GM23338 (cell line): ENCODE results near the gene ATP7A. TPM values are rescaled to one million over a fixed set of nuclear protein-coding genes. Genes with fewer than 3 reads are reported as not detected.

Source experiments
- ATAC-seq: fragments of 200-7000 bp; cut with Tn5 transposase; 3 replicates; pipeline ENCODE4 v1.9.1; 2020
- DNase-seq: peaks from one replicate; pipeline ENCODE4 v3.0.0-alpha.2; 2015; ENCODE audit warnings: low spot score
- H2AFZ ChIP-seq: fragments of 200-600 bp; sonication (generic); 2 replicates; pipeline ENCODE4 v1.8.0; 2016; ENCODE audit warnings: antibody characterized with exemption, mild to moderate bottlenecking, moderate library complexity
- H3F3A ChIP-seq: fragments of 200-600 bp; sonication (generic); replicated peaks from 2 replicates; pipeline ENCODE4 v1.8.0; 2017; ENCODE audit warnings: antibody characterized with exemption, mixed run types, low read depth
- H3K27ac ChIP-seq: fragments of 200-600 bp; sonication (generic); 2 replicates; pipeline ENCODE4 v1.6.1; 2016; ENCODE audit warnings: low read depth
- H3K27me3 ChIP-seq: fragments of 200-600 bp; sonication (generic); 2 replicates; pipeline ENCODE4 v1.8.0; 2016; ENCODE audit warnings: mild to moderate bottlenecking, mixed run types, moderate library complexity; ENCODE audit not compliant: insufficient read depth
- H3K36me3 ChIP-seq: fragments of 200-600 bp; sonication (generic); 2 replicates; pipeline ENCODE4 v1.8.0; 2016; ENCODE audit warnings: mild to moderate bottlenecking; ENCODE audit not compliant: insufficient read depth
- H3K4me1 ChIP-seq: fragments of 200-600 bp; sonication (generic); 2 replicates; pipeline ENCODE4 v1.8.0; 2016; ENCODE audit warnings: mild to moderate bottlenecking, moderate library complexity; ENCODE audit not compliant: insufficient read depth
- H3K4me2 ChIP-seq: fragments of 200-600 bp; sonication (generic); 2 replicates; pipeline ENCODE4 v1.7.1; 2017; ENCODE audit warnings: mixed run types
- H3K4me3 ChIP-seq: fragments of 200-600 bp; sonication (generic); 2 replicates; pipeline ENCODE4 v1.6.1; 2016; ENCODE audit warnings: mixed run types
- H3K79me2 ChIP-seq: fragments of 200-600 bp; sonication (generic); replicated peaks from 2 replicates; pipeline ENCODE4 v1.8.0; 2017; ENCODE audit warnings: mild to moderate bottlenecking; ENCODE audit not compliant: insufficient read depth
- H3K9me2 ChIP-seq: fragments of 200-600 bp; sonication (generic); 2 replicates; pipeline ENCODE4 v1.8.0; 2017; ENCODE audit not compliant: insufficient read depth
- H4K20me1 ChIP-seq: fragments of 200-600 bp; sonication (generic); replicated peaks from 2 replicates; pipeline ENCODE4 v1.8.0; 2017; ENCODE audit warnings: mild to moderate bottlenecking; ENCODE audit not compliant: insufficient read depth
- H3K27ac Mint-ChIP-seq: 2 replicates; pipeline ENCODE4 v1.8.0; 2020; ENCODE audit warnings: inconsistent platforms, mild to moderate bottlenecking, moderate library complexity, mixed read lengths
- H3K27me3 Mint-ChIP-seq: 3 replicates; pipeline ENCODE4 v1.8.0; 2022; ENCODE audit warnings: low read depth, mild to moderate bottlenecking, moderate library complexity, mixed read lengths, inconsistent platforms; ENCODE audit not compliant: insufficient read depth, poor library complexity
- H3K36me3 Mint-ChIP-seq: 3 replicates; pipeline ENCODE4 v1.8.0; 2021; ENCODE audit warnings: low read depth, mild to moderate bottlenecking, inconsistent platforms, moderate library complexity, mixed read lengths
- H3K4me1 Mint-ChIP-seq: 3 replicates; pipeline ENCODE4 v1.8.0; 2020; ENCODE audit warnings: mild to moderate bottlenecking, inconsistent platforms, mixed read lengths
- H3K4me3 Mint-ChIP-seq: 3 replicates; pipeline ENCODE4 v1.8.0; 2021; ENCODE audit warnings: moderate library complexity, mild to moderate bottlenecking, inconsistent platforms, mixed read lengths
- H3K9me3 Mint-ChIP-seq: 3 replicates; pipeline ENCODE4 v1.8.0; 2020; ENCODE audit warnings: moderate library complexity, mild to moderate bottlenecking, inconsistent platforms, mixed read lengths
- CREB1 ChIP-seq: fragments of 250-450 bp; sonication (Bioruptor Pico); IDR thresholded peaks from 2 replicates; pipeline ENCODE4 v1.5.0; 2020; ENCODE audit warnings: low read depth, mild to moderate bottlenecking, moderate library complexity
- CTCF ChIP-seq, 2 experiments: fragments of 200-600 bp in 1 of 2; sonication (generic) in 1 of 2; conservative IDR thresholded peaks; 2 replicates each; pipeline versions ENCODE4 v1.5.1 to v1.6.1; 2016 to 2017; ENCODE audit warnings: antibody characterized with exemption in 2 of 2, low read depth in 2 of 2, mild to moderate bottlenecking in 2 of 2, moderate library complexity in 1 of 2
- ETS1 ChIP-seq: IDR thresholded peaks from 2 replicates; pipeline ENCODE4 v1.6.1; 2016; ENCODE audit warnings: antibody characterized with exemption
- EZH2 ChIP-seq: fragments of 200-600 bp; sonication (generic); IDR thresholded peaks from one replicate; pipeline ENCODE4 v1.8.0; 2017; ENCODE audit warnings: antibody characterized with exemption, mild to moderate bottlenecking, low read depth; ENCODE audit not compliant: unreplicated experiment
- EZH2phosphoT487 ChIP-seq: fragments of 200-600 bp; sonication (generic); IDR thresholded peaks from one replicate; pipeline ENCODE4 v1.8.1; 2018; ENCODE audit warnings: antibody characterized with exemption; ENCODE audit not compliant: unreplicated experiment
- JUNB ChIP-seq: IDR thresholded peaks from one replicate; pipeline ENCODE4 v1.6.1; 2016; ENCODE audit warnings: antibody characterized with exemption; ENCODE audit not compliant: unreplicated experiment
- NANOG ChIP-seq: IDR thresholded peaks from 2 replicates; pipeline ENCODE4 v1.6.1; 2016; ENCODE audit warnings: antibody characterized with exemption, borderline replicate concordance
- POLR2AphosphoS5 ChIP-seq: IDR thresholded peaks from 2 replicates; pipeline ENCODE4 v1.6.1; 2016; ENCODE audit warnings: antibody characterized with exemption, low read depth
- REST ChIP-seq: IDR thresholded peaks from one replicate; pipeline ENCODE4 v1.6.1; 2018; ENCODE audit warnings: antibody characterized with exemption; ENCODE audit not compliant: unreplicated experiment
- STAT1 ChIP-seq: IDR thresholded peaks from one replicate; pipeline ENCODE4 v1.6.1; 2016; ENCODE audit warnings: antibody characterized with exemption; ENCODE audit not compliant: unreplicated experiment
- ZNF114 ChIP-seq: fragments of 250-450 bp; sonication (Bioruptor Pico); IDR thresholded peaks from 2 replicates; pipeline ENCODE4 v1.5.0; 2020; ENCODE audit warnings: mild to moderate bottlenecking, moderate library complexity
- ZNF331 ChIP-seq: fragments of 250-450 bp; sonication (Bioruptor Pico); IDR thresholded peaks from 2 replicates; pipeline ENCODE4 v1.5.0; 2020; ENCODE audit warnings: low read depth, mild to moderate bottlenecking, moderate library complexity
- ZNF462 ChIP-seq: fragments of 250-450 bp; sonication (Bioruptor Pico); IDR thresholded peaks from 2 replicates; pipeline ENCODE4 v1.5.0; 2020; ENCODE audit warnings: mild to moderate bottlenecking, moderate library complexity
- polyA plus RNA-seq: library from polyadenylated mRNA; unstranded; fragments of >200 nt; fragmentation: Nextera tagmentation; extraction: Ambion mirVana; gene quantifications from 2 replicates; pipeline ENCODE4 v1.2.1, GENCODE V29; 2016
- total RNA-seq: library from RNA; depleted of rRNA; stranded (reverse); fragments of >200 nt; shearing (Covaris generic); gene quantifications from 2 replicates; pipeline ENCODE4 v1.2.3, GENCODE V29; 2014

Gene ATP7A
- total and polyA plus RNA-seq, 2 experiments from 2014 or later = 2.2 to 3.1 TPM

- H3K27me3 ChIP-seq = no peaks in the 10 kb centered on the region
- no peak overlapping the region for H3K27ac Mint-ChIP-seq
- no peaks in the 10 kb centered on the region for H3K4me1 ChIP-seq
- TF ChIP-seq NANOG = no peak
- no peak for TF ChIP-seq EZH2
- TF ChIP-seq ZNF114 (CRISPR knock-in tag) = no peak
- no peak for TF ChIP-seq ZNF462 (CRISPR knock-in tag)
- TF ChIP-seq ETS1 = no peak
- TF ChIP-seq EZH2phosphoT487 = no peak
- no peak for TF ChIP-seq STAT1
- no peak for TF ChIP-seq CTCF (conservative IDR thresholded peaks at IDR 0.05; ENCODE audit: low read depth in 2 of 2)
- TF ChIP-seq CREB1 (CRISPR knock-in tag) = no peak
- TF ChIP-seq POLR2AphosphoS5 = no peak
- no peak for TF ChIP-seq JUNB
- TF ChIP-seq ZNF331 (CRISPR knock-in tag) = no peak
- TF ChIP-seq REST = no peak
- H2AFZ ChIP-seq = no peak overlapping the region
- H3K36me3 Mint-ChIP-seq = no peaks in the 10 kb centered on the region
- H3K4me1 Mint-ChIP-seq = no peaks in the 10 kb centered on the region
- H3F3A ChIP-seq = no peaks in the 10 kb centered on the region
- no peaks in the 10 kb centered on the region for H3K9me2 ChIP-seq
- DNase-seq = no peak
- no peak for ATAC-seq
- no peaks in the 10 kb centered on the region for H3K27me3 Mint-ChIP-seq
- H3K4me3 Mint-ChIP-seq = no peak overlapping the region
- no peaks in the 10 kb centered on the region for H4K20me1 ChIP-seq
- H3K4me2 ChIP-seq = no peak overlapping the region
- H3K4me3 ChIP-seq = no peak overlapping the region
- no peaks in the 10 kb centered on the region for H3K9me3 Mint-ChIP-seq
- H3K79me2 ChIP-seq = no peaks in the 10 kb centered on the region
- no peaks in the 10 kb centered on the region for H3K36me3 ChIP-seq
- H3K27ac ChIP-seq = no peak overlapping the region
Observed at GRCh38 chrX:77967631-77968030, 57.1 kb downstream of the ATP7A start.
